GM21717 (cell line): Measurements from ENCODE around the gene IFT20.

ENCODE experiments used
- ATAC-seq: cut with Tn5 transposase; IDR thresholded peaks from one replicate; pipeline ENCODE4 v1.9.1; 2021; ENCODE audit warnings: mild to moderate bottlenecking, moderate library complexity; ENCODE audit not compliant: unreplicated experiment

Gene IFT20

GRCh38 chr17:28335201-28335958 lies at the start of gene IFT20, which contains the start of gene TNFAIP1:
Gene IFT20 (minus strand): TSS chr17:28335472. CDS start chr17:28331985, 3,487 bp downstream.
Gene TNFAIP1 (plus strand): TSS chr17:28335761. CDS start chr17:28339522, 3,761 bp downstream.
- peak; percentile 93 for ATAC-seq

- ATAC-seq: no peak
These were observed 49.7 kb upstream of the IFT20 start for GRCh38 chr17:28385037-28385400.

- ATAC-seq: no peak
These were observed 49.2 kb upstream of the IFT20 start for GRCh38 chr17:28384281-28385036.

GRCh38 chr17:28381141-28381825 lies 46.0 kb upstream of the IFT20 start:
- no peak for ATAC-seq

GRCh38 chr17:28379814-28380801 lies 44.8 kb upstream of the IFT20 start:
- no peak for ATAC-seq

- no peak for ATAC-seq
These were observed 37.6 kb upstream of the IFT20 start for GRCh38 chr17:28372945-28373274.

- ATAC-seq: peak; percentile 12
These were observed 37.1 kb upstream of the IFT20 start for GRCh38 chr17:28372203-28372944.

GRCh38 chr17:28371245-28372202 lies 36.3 kb upstream of the IFT20 start, which contains the start of gene SARM1:
Gene SARM1 (plus strand): TSS chr17:28371694. CDS start chr17:28372033, 339 bp downstream.
- ATAC-seq: peak; percentile 68

- ATAC-seq: no peak
These were observed 35.5 kb upstream of the IFT20 start for GRCh38 chr17:28370744-28371103.

- no peak for ATAC-seq
These were observed 34.9 kb upstream of the IFT20 start, which contains the start of gene VTN for GRCh38 chr17:28370035-28370743. Gene VTN (minus strand): TSS chr17:28370307. CDS start chr17:28370203, 104 bp downstream.

GRCh38 chr17:28369684-28370034 lies 34.4 kb upstream of the IFT20 start:
- ATAC-seq: no peak

- no peak for ATAC-seq
These were observed 33.8 kb upstream of the IFT20 start for GRCh38 chr17:28368915-28369683.

- ATAC-seq: no peak
These were observed 33.1 kb upstream of the IFT20 start for GRCh38 chr17:28368306-28368831.

GRCh38 chr17:28367641-28368305 lies 32.5 kb upstream of the IFT20 start:
- ATAC-seq: no peak

- no peak for ATAC-seq
These were observed 31.3 kb upstream of the IFT20 start for GRCh38 chr17:28366605-28367004.

GRCh38 chr17:28365487-28365886 lies 30.2 kb upstream of the IFT20 start:
- no peak for ATAC-seq
